IPS DF 6.9 (cell line): ENCODE measurements around the gene DPH6.
"Not testable (repeated sequence)": the region's sequence is repeated elsewhere in the genome, so short reads cannot be mapped to it uniquely, and the experiment has no call there.

Source experiments
- DNase-seq: peaks from one replicate; pipeline ENCODE4 v3.0.0-alpha.2; 2013; ENCODE audit warnings: low read depth, low spot score
- H3K27ac ChIP-seq: one replicate; pipeline ENCODE4 v1.5.1; 2013; ENCODE audit warnings: low read length, control low read depth
- H3K27me3 ChIP-seq: 2 replicates; pipeline ENCODE4 v1.6.1; 2013; ENCODE audit warnings: mild to moderate bottlenecking, low read length; ENCODE audit not compliant: control insufficient read depth, insufficient read depth
- H3K36me3 ChIP-seq: 2 replicates; pipeline ENCODE4 v1.6.1; 2013; ENCODE audit warnings: low read length; ENCODE audit not compliant: control insufficient read depth, insufficient read depth
- H3K4me1 ChIP-seq: 2 replicates; pipeline ENCODE4 v1.6.1; 2013; ENCODE audit warnings: low read length; ENCODE audit not compliant: control insufficient read depth, insufficient read depth
- H3K4me3 ChIP-seq: 2 replicates; pipeline ENCODE4 v1.5.1; 2013; ENCODE audit warnings: mild to moderate bottlenecking, low read length
- H3K9me3 ChIP-seq: 2 replicates; pipeline ENCODE4 v1.6.1; 2013; ENCODE audit warnings: low read length, inconsistent platforms; ENCODE audit not compliant: control insufficient read depth, insufficient read depth
- WGBS: extraction: QIAGEN DNeasy Blood & Tissue Kit; methylation state at CpG from one replicate; pipeline ENCODE4 v1.1.7; 2013; ENCODE audit warnings: mixed read lengths, missing lambda C conversion rate; ENCODE audit not compliant: insufficient read length, insufficient coverage; 5-methylcytosine and 5-hydroxymethylcytosine counted together

The DPH6 gene

DNA sequence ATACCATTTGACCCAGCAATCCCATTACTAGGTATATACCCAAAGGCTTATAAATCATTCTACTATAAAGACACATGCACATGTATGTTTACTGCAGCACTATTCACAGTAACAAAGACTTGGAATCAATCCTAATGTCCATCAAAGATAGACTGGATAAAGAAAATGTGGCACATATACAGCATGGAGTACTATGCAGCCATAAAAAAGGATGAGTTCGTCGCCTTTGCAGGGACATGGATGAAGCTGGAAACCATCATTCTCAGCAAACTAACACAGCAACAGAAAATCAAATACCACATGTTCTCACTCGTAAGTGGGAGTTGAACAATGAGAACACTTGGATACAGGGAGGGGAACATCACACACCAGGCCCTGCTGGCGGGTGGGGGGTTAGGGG is 104.7 kb downstream of the DPH6 start:
- not testable (repeated sequence) for H3K9me3 ChIP-seq, DNase-seq, H3K27me3 ChIP-seq, H3K4me3 ChIP-seq, H3K27ac ChIP-seq, H3K4me1 ChIP-seq, H3K36me3 ChIP-seq
- no CpG with 5 or more reads among the region's 4 CpGs for WGBS

DNA sequence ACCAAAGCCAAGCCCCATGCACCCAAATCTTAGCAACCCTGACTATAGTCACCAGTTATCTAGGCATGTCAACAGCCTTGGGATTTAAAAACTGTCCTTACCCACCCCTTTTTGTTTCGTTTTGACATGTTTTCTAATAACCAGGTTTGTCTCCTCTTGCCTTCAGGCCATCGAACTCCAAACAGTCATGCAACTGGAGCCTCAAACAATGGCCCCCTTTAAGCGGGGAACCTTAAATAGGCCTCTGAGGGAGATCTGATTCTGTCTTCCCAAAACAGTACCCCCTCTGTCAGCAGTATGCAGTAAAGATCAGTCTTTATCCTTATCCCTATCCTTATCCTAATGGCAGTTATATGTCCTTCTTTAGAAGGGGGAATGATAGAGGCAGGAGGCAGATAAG is 105.7 kb downstream of the DPH6 start:
- Histone ChIP-seq H3K27ac (no peak overlapping the region), H3K27me3 (no peaks in the 10 kb centered on the region), H3K9me3 (no peaks in the 10 kb centered on the region), H3K36me3 (no peaks in the 10 kb centered on the region), H3K4me1 (no peaks in the 10 kb centered on the region; the same call in 1 of the 2 replicates), H3K4me3 (no peak overlapping the region)
- DNase-seq, result no peak
- no CpG with 5 or more reads among the region's 3 CpGs for WGBS

DNA sequence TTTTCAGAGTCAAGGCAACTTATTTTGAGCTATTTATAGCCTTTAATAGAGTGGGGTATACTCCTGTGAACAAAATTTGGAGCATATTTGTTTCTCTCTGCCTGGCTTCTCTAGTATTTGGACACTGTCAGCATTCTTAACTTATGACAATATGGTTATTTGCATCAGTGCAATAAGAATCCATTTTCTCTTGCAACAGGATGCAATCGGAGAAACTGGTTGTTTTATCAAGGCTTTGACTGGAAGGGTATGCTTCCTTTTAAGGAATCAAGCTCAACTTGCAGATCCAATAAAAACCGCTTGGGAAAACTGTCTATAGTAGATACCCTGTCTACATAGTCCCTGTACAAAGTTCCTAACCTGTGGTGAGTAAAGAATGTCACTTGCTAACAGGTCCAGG is 106.7 kb downstream of the DPH6 start:
- Histone ChIP-seq H3K27me3 (no peaks in the 10 kb centered on the region), H3K36me3 (no peaks in the 10 kb centered on the region), H3K27ac (no peak overlapping the region), H3K9me3 (no peaks in the 10 kb centered on the region), H3K4me3 (no peak overlapping the region), H3K4me1 (no peaks in the 10 kb centered on the region; the same call in 1 of the 2 replicates)
- no CpG with 5 or more reads among the region's 2 CpGs for WGBS
- no peak for DNase-seq

DNA sequence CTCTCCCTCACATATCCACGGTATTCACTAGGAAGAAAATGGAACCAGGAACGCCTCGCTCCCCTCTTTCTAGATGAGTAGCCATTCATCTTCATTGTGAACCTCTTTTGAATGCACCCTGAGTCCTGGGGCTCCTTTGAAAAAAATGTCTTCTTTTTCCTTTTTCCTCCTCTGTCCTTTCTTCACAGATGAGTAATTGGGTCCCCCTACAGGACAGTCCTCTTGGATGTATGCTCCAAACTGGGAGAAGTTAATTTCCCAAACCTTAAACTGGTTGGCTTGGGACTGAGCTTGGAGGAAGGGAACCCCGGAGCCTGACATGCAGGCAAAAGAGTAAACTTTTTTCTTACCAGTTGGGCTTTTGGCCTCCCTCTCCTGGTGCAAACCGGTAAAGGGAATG is 108.8 kb downstream of the DPH6 start:
- Histone ChIP-seq H3K9me3 (no peaks in the 10 kb centered on the region), H3K4me3 (no peak overlapping the region), H3K36me3 (no peaks in the 10 kb centered on the region), H3K27ac (no peak overlapping the region), H3K4me1 (no peaks in the 10 kb centered on the region; the same call in 1 of the 2 replicates), H3K27me3 (no peaks in the 10 kb centered on the region)
- WGBS, result no CpG with 5 or more reads among the region's 5 CpGs
- no peak for DNase-seq

DNA sequence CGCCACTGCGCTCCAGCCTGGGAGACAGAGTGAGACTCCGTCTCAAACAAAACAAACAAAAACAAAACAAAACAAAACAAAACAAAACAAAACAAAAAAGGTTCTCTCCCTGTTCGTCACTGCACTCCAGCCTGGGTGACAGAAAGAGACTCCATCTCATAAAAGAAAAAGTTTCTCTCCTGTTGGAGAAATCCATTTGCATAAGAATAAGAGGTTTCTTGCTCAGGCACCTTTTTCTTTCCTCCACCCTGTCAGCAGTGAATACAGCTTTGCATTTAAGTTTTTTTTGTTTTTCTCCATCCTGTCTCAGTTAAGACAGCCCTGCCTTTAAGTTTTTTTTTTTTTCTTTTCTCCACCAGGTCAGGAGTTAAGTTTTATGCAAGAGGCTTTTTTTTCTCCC is 109.5 kb downstream of the DPH6 start:
- Histone ChIP-seq H3K4me1 (no peaks in the 10 kb centered on the region; the same call in 1 of the 2 replicates), H3K4me3 (no peak overlapping the region), H3K36me3 (no peaks in the 10 kb centered on the region), H3K27ac (no peak overlapping the region), H3K27me3 (no peaks in the 10 kb centered on the region), H3K9me3 (no peaks in the 10 kb centered on the region)
- no peak for DNase-seq
- no CpG with 5 or more reads among the region's 4 CpGs for WGBS

DNA sequence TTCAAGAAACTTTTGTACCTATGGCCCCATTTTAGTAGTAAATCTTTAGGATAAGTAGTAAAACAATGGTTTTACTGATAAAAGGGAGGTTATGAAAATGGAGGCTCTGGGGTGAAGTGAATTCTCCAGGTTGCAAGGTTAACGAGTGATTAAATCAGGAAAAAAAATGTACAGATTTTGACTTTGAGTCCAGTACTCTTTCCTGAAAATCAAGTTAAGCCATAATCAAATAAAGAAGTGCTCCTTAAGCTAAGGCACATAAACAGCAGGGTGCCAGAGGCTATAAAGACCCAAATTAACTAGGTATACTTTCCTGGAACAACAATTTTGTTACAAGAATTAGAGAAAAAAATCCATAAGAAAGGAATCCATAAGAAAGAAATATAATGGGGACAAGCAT is 114.7 kb downstream of the DPH6 start:
- Histone ChIP-seq H3K36me3 (no peaks in the 10 kb centered on the region), H3K4me1 (no peaks in the 10 kb centered on the region), H3K4me3 (no peak overlapping the region), H3K27me3 (no peaks in the 10 kb centered on the region), H3K27ac (no peak overlapping the region), H3K9me3 (no peaks in the 10 kb centered on the region)
- no CpG with 5 or more reads among the region's 1 CpG for WGBS
- DNase-seq, result no peak

DNA sequence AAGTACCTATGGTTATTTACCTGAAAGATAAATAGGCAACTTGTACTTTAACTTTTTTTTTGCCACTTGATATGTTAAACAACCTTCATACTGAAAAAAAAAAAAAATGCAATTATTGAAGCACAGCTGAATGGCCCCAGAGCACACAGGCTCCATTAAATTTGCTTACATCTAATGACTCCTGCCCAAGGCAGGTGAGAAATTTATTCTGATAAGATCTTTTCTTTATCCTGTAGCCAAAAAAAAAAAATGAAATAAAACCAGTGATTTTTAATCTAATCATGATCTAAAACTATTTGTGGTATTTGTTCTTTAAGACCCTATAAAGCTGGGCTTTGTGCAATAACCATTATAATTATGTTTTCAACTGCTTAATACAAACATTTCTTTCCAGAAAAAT is 115.7 kb downstream of the DPH6 start:
- DNase-seq, result no peak
- H3K27ac ChIP-seq, result no peak overlapping the region
- no peak overlapping the region for H3K4me3 ChIP-seq

DNA sequence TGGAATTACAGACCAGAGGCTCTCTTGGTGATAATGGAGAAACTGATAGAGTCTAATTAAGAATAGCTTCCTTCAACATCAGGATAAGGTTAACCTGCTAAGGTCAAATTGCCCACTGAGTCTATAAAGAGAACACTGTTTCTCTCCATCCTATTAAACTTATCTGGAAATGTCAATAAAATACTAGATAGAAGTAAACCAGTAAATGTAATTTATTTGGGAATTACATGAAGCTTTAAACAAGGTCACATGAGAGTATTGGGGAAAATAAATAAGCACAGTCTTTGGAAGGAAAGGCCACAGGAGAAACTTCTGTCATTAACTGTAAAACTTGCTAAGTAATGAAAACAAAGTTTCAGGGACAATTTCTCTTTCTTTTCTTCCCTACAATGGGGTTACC is 118.5 kb downstream of the DPH6 start:
- H3K9me3 ChIP-seq, result no peaks in the 10 kb centered on the region
- no peak for DNase-seq

More for the DNA sequence above, 115.7 kb downstream of the DPH6 start:
- no peaks in the 10 kb centered on the region for H3K27me3 ChIP-seq
- no peaks in the 10 kb centered on the region for H3K4me1 ChIP-seq
- H3K36me3 ChIP-seq, result no peaks in the 10 kb centered on the region
- H3K9me3 ChIP-seq, result no peaks in the 10 kb centered on the region

DNA sequence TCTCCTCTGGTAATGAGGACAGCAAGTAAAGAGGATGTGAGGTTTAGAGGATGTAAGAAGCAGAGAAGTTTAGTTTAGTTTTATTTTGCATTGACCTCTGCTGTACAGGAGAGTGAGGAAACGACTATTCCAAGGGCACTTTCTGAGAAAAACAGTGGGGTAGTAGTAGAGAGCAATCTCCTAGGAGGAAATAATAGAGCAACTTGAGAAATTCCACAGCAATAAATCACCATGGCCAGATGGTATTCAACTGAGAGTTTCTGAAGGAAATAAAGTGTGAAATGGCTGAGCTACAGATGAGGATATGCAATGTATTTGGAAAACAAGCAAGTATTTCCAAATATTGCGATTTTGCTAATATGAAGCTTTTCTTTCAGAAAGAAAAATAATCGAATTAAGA is 118.9 kb downstream of the DPH6 start:
- no peaks in the 10 kb centered on the region for H3K9me3 ChIP-seq
- H3K4me3 ChIP-seq, result no peak overlapping the region
- no peak for DNase-seq
- H3K36me3 ChIP-seq, result no peaks in the 10 kb centered on the region
- H3K4me1 ChIP-seq, result no peaks in the 10 kb centered on the region
- no CpG with 5 or more reads among the region's 3 CpGs for WGBS
- H3K27me3 ChIP-seq, result no peaks in the 10 kb centered on the region
- no peak overlapping the region for H3K27ac ChIP-seq

More for the DNA sequence above, 118.5 kb downstream of the DPH6 start:
- H3K27me3 ChIP-seq, result no peaks in the 10 kb centered on the region
- no peak overlapping the region for H3K27ac ChIP-seq
- H3K36me3 ChIP-seq, result no peaks in the 10 kb centered on the region
- no peaks in the 10 kb centered on the region for H3K4me1 ChIP-seq
- no peak overlapping the region for H3K4me3 ChIP-seq

DNA sequence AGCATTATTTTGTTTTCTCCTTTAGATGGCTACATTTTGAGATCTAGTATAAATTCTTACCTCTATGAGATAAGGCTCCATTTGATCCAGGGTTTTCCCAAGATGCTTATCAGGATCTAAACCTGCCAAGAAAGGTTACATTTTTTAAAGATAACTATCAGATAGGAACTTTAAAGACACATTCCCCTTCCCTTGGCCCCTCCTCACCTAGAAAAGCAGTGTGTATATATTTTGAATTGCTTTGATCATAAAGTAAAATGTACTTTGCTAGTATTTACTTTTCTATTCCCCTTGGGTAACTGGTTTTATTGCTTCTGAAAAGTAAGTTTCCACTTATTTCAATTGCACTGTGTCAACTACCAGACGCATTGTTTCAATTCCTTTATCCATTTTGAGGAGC is 135.2 kb downstream of the DPH6 start:
- DNase-seq, result no peak
- no CpG with 5 or more reads among the region's 1 CpG for WGBS
- H3K27me3 ChIP-seq, result no peaks in the 10 kb centered on the region
- no peaks in the 10 kb centered on the region for H3K36me3 ChIP-seq
- H3K4me1 ChIP-seq, result no peaks in the 10 kb centered on the region
- H3K4me3 ChIP-seq, result no peak overlapping the region
- H3K9me3 ChIP-seq, result no peaks in the 10 kb centered on the region
- no peak overlapping the region for H3K27ac ChIP-seq

DNA sequence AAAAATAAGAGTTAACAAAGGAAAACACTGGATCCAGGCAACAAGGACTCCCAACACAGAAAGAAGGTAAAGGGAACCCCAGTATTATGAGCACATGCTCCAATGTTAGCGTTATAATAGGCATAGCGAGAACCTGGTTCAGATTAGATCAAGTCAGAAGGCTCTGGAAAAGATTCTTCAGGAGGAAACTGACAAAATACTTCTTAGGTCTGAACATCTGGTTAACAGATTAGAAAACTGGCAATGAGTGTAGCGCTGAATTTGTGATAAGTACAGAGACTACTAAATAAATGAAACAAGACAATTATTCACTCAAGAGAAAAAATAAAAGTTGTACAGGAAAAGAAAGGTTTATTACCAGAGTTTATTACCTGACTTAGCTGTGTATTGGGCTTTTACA is 146.1 kb downstream of the DPH6 start:
- no peaks in the 10 kb centered on the region for H3K4me1 ChIP-seq
- no peaks in the 10 kb centered on the region for H3K36me3 ChIP-seq
- no peak overlapping the region for H3K27ac ChIP-seq
- DNase-seq, result no peak
- H3K4me3 ChIP-seq, result no peak overlapping the region
- no peaks in the 10 kb centered on the region for H3K9me3 ChIP-seq
- no peaks in the 10 kb centered on the region for H3K27me3 ChIP-seq
- WGBS, result no CpG with 5 or more reads among the region's 3 CpGs
